ENCODE measurements around the gene CTDSPL2. TPM values are rescaled to one million over a fixed set of nuclear protein-coding genes. Genes with fewer than 3 reads are reported as not detected.

CTDSPL2 gene
- total and polyA plus RNA-seq, 4 donors = 7.8 to 43.9 (median 26.9) TPM

- Histone ChIP-seq H3K4me3 (ENCODE audit: low read length in 2 of 2) (no peak overlapping the region), H3K27ac (ENCODE audit: low read depth in 1 of 2, low read length in 2 of 2) (no peak overlapping the region), H3K9me3 (ENCODE audit: control insufficient read depth, low read length) (no peaks in the 10 kb centered on the region), H3K4me1 (ENCODE audit: control insufficient read depth in 1 of 2, insufficient read depth in 2 of 2, low read length in 2 of 2) (no peaks in the 10 kb centered on the region), H3K36me3 (ENCODE audit: control insufficient read depth in 1 of 2, insufficient read depth in 2 of 2, low read length in 1 of 2) (peaks cover 0 to 5% of the 10 kb centered on the region in 2 donors), H3K27me3 (ENCODE audit: control insufficient read depth in 1 of 2, insufficient read depth in 2 of 2, low read length in 1 of 2) (no peaks in the 10 kb centered on the region)
- 70 to 71% methylated on average over 3 of the region's 3 CpGs for WGBS, 2 donors
- intact Hi-C loops (cut with DNase I) = no loop called here
- DNase-seq = no peak
- no peak for ATAC-seq (ENCODE audit: low FRiP score)
Observed at GRCh38 chr15:44468709-44469385, 41.4 kb downstream of the CTDSPL2 start.

GRCh38 chr15:44471885-44472455 lies 44.5 kb downstream of the CTDSPL2 start:
- intact Hi-C loops (cut with DNase I) = no loop called here
- Histone ChIP-seq H3K4me3 (ENCODE audit: low read length in 2 of 2) (no peak overlapping the region), H3K36me3 (ENCODE audit: control insufficient read depth in 1 of 2, insufficient read depth in 2 of 2, low read length in 1 of 2) (no peaks in the 10 kb centered on the region), H3K27ac (ENCODE audit: low read depth in 1 of 2, low read length in 2 of 2) (no peak overlapping the region), H3K9me3 (ENCODE audit: control insufficient read depth, low read length) (no peaks in the 10 kb centered on the region), H3K27me3 (ENCODE audit: control insufficient read depth in 1 of 2, insufficient read depth in 2 of 2, low read length in 1 of 2) (no peaks in the 10 kb centered on the region), H3K4me1 (ENCODE audit: control insufficient read depth in 1 of 2, insufficient read depth in 2 of 2, low read length in 2 of 2) (no peaks in the 10 kb centered on the region)
- 97 to 98% methylated on average over 2 of the region's 2 CpGs for WGBS, 2 donors
- DNase-seq = no peak
- no peak for ATAC-seq (ENCODE audit: low FRiP score)

- Histone ChIP-seq H3K36me3 (ENCODE audit: control insufficient read depth in 1 of 2, insufficient read depth in 2 of 2, low read length in 1 of 2) (no peaks in the 10 kb centered on the region), H3K27ac (ENCODE audit: low read depth in 1 of 2, low read length in 2 of 2) (no peak overlapping the region), H3K27me3 (ENCODE audit: control insufficient read depth in 1 of 2, insufficient read depth in 2 of 2, low read length in 1 of 2) (no peaks in the 10 kb centered on the region), H3K4me1 (ENCODE audit: control insufficient read depth in 1 of 2, insufficient read depth in 2 of 2, low read length in 2 of 2) (no peaks in the 10 kb centered on the region), H3K9me3 (ENCODE audit: control insufficient read depth, low read length) (no peaks in the 10 kb centered on the region), H3K4me3 (ENCODE audit: low read length in 2 of 2) (no peak overlapping the region)
- ATAC-seq (ENCODE audit: low FRiP score) (no peak), DNase-seq (no peak)
- WGBS, 2 donors = 96 to 98% methylated on average over 2 of the region's 2 CpGs
- intact Hi-C loops (cut with DNase I) = no loop called here
Observed at GRCh38 chr15:44479343-44479742, 51.9 kb downstream of the CTDSPL2 start.

DNA sequence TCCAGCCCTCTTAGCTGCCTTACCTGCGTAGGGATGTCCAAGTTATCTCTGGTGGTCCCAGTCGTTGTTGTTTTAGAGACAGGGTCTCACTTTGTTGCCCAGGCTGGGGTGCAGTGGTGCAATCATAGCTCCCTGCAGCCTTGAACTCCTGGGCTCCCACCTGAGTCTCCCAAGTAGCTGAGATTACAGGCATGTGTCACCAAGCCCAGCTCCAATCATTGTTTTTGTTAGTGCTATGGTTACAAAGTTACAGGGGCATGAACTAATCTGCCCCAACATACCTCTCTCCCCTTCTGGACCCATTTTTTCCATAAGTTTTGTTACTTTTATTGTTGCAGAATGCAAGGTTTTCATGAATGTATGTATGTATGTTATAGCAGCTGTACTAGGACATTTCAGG lies 54.7 kb downstream of the CTDSPL2 start:
- no peaks in the 10 kb centered on the region for H3K9me3 ChIP-seq (ENCODE audit: control insufficient read depth, low read length)
- H3K4me1 ChIP-seq (ENCODE audit: control insufficient read depth in 1 of 2, insufficient read depth in 2 of 2, low read length in 2 of 2) = no peaks in the 10 kb centered on the region
- DNase-seq (no peak), ATAC-seq (ENCODE audit: low FRiP score) (no peak)
- intact Hi-C loops (cut with DNase I) = no loop called here
- no peaks in the 10 kb centered on the region for H3K27me3 ChIP-seq (ENCODE audit: control insufficient read depth in 1 of 2, insufficient read depth in 2 of 2, low read length in 1 of 2)
- 82 to 89% methylated on average over 2 of the region's 2 CpGs for WGBS, 2 donors
- H3K27ac ChIP-seq (ENCODE audit: low read depth in 1 of 2, low read length in 2 of 2) = no peak overlapping the region
- no peak overlapping the region for H3K4me3 ChIP-seq (ENCODE audit: low read length in 2 of 2)
- H3K36me3 ChIP-seq (ENCODE audit: control insufficient read depth in 1 of 2, insufficient read depth in 2 of 2, low read length in 1 of 2) = peaks cover 0 to 1% of the 10 kb centered on the region in 2 donors

DNA sequence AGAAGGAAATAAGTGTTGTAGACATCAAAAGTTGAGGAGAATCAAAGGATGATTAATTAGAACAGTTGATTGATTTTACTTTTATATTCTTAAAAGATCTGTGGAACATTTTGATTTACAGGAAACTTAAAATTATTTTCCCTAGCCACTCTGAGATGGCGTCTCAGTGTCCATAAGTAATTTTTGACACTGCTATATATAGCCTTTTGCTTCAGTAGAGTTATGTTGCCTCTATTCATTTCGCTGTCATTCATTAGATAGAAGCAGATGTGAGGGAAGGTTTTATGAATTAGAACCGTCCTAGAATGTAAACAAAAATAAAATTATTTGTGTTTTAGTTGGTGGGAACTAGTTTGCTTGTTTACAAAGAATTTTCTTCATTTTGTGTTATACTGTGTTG lies 58.5 kb downstream of the CTDSPL2 start:
- 51 to 62% methylated on average over 3 of the region's 3 CpGs for WGBS, 2 donors
- Histone ChIP-seq H3K27ac (ENCODE audit: low read depth in 1 of 2, low read length in 2 of 2) (no peak overlapping the region), H3K4me3 (ENCODE audit: low read length in 2 of 2) (no peak overlapping the region), H3K4me1 (ENCODE audit: control insufficient read depth in 1 of 2, insufficient read depth in 2 of 2, low read length in 2 of 2) (no peaks in the 10 kb centered on the region), H3K27me3 (ENCODE audit: control insufficient read depth in 1 of 2, insufficient read depth in 2 of 2, low read length in 1 of 2) (no peaks in the 10 kb centered on the region), H3K9me3 (ENCODE audit: control insufficient read depth, low read length) (no peaks in the 10 kb centered on the region), H3K36me3 (ENCODE audit: control insufficient read depth in 1 of 2, insufficient read depth in 2 of 2, low read length in 1 of 2) (peaks cover 1 to 3% of the 10 kb centered on the region in 2 donors)
- DNase-seq (no peak), ATAC-seq (ENCODE audit: low FRiP score) (no peak)
- intact Hi-C loops (cut with DNase I) = no loop called here

- H3K36me3 ChIP-seq (ENCODE audit: control insufficient read depth in 1 of 2, insufficient read depth in 2 of 2, low read length in 1 of 2) = peaks cover 1 to 3% of the 10 kb centered on the region in 2 donors
- no peak for ATAC-seq (ENCODE audit: low FRiP score)
- intact Hi-C loops (cut with DNase I) = no loop called here
Observed at GRCh38 chr15:44489464-44489863, 62.0 kb downstream of the CTDSPL2 start.

GRCh38 chr15:44490622-44491021 lies 63.2 kb downstream of the CTDSPL2 start:
- H3K4me1 ChIP-seq (ENCODE audit: control insufficient read depth in 1 of 2, insufficient read depth in 2 of 2, low read length in 2 of 2) = no peaks in the 10 kb centered on the region
- ATAC-seq (ENCODE audit: low FRiP score) (no peak), DNase-seq (no peak)
- no peaks in the 10 kb centered on the region for H3K9me3 ChIP-seq (ENCODE audit: control insufficient read depth, low read length)
- no peaks in the 10 kb centered on the region for H3K27me3 ChIP-seq (ENCODE audit: control insufficient read depth in 1 of 2, insufficient read depth in 2 of 2, low read length in 1 of 2)
- peaks cover 1 to 3% of the 10 kb centered on the region in 2 donors for H3K36me3 ChIP-seq (ENCODE audit: control insufficient read depth in 1 of 2, insufficient read depth in 2 of 2, low read length in 1 of 2)
- WGBS, 2 donors = 78 to 84% methylated on average over 3 of the region's 3 CpGs
- no peak overlapping the region for H3K4me3 ChIP-seq (ENCODE audit: low read length in 2 of 2)
- no peak overlapping the region for H3K27ac ChIP-seq (ENCODE audit: low read depth in 1 of 2, low read length in 2 of 2)
- intact Hi-C loops (cut with DNase I) = no loop called here

More at GRCh38 chr15:44489464-44489863, 62.0 kb downstream of the CTDSPL2 start:
- no peaks in the 10 kb centered on the region for H3K27me3 ChIP-seq (ENCODE audit: control insufficient read depth in 1 of 2, insufficient read depth in 2 of 2, low read length in 1 of 2)
- 63% methylated on average over 1 of the region's 1 CpG for WGBS, 2 donors
- no peak overlapping the region for H3K4me3 ChIP-seq (ENCODE audit: low read length in 2 of 2)
- no peaks in the 10 kb centered on the region for H3K9me3 ChIP-seq (ENCODE audit: control insufficient read depth, low read length)
- H3K27ac ChIP-seq (ENCODE audit: low read depth in 1 of 2, low read length in 2 of 2) = no peak overlapping the region
- no peaks in the 10 kb centered on the region for H3K4me1 ChIP-seq (ENCODE audit: control insufficient read depth in 1 of 2, insufficient read depth in 2 of 2, low read length in 2 of 2)
- no peak for DNase-seq

DNA sequence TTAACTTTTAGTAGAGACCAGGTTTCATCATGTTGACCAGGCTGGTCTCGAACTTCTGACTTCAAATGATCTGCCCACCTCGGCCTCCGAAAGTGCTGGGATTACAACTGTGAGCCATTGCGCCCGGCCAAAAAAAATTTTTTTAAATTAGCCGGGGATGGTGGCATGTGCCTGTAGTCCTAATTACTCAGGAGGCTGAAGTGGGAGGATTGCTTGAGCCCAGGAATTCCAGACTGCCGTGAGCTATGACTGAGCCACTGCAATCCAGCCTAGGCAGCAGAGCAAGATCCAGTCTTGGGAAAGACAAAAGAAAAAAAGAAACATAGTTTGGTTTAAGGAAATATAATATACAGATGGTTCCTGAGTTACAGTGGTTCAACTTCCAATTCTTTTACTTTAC lies 64.6 kb downstream of the CTDSPL2 start:
- Histone ChIP-seq H3K4me1 (ENCODE audit: control insufficient read depth in 1 of 2, insufficient read depth in 2 of 2, low read length in 2 of 2) (no peaks in the 10 kb centered on the region), H3K27ac (ENCODE audit: low read depth in 1 of 2, low read length in 2 of 2) (no peak overlapping the region), H3K4me3 (ENCODE audit: low read length in 2 of 2) (no peak overlapping the region), H3K36me3 (ENCODE audit: control insufficient read depth in 1 of 2, insufficient read depth in 2 of 2, low read length in 1 of 2) (peaks cover 3% of the 10 kb centered on the region in 2 donors), H3K9me3 (ENCODE audit: control insufficient read depth, low read length) (no peaks in the 10 kb centered on the region), H3K27me3 (ENCODE audit: control insufficient read depth in 1 of 2, insufficient read depth in 2 of 2, low read length in 1 of 2) (no peaks in the 10 kb centered on the region)
- DNase-seq = peak in 1 of 2 donors; percentile 13
- ATAC-seq (ENCODE audit: low FRiP score) = no peak
- intact Hi-C loops (cut with DNase I) = no loop called here
- 91% methylated on average over 7 of the region's 7 CpGs for WGBS, 2 donors

GRCh38 chr15:44492672-44493071 lies 65.2 kb downstream of the CTDSPL2 start:
- 74 to 77% methylated on average over 3 of the region's 3 CpGs for WGBS, 2 donors
- no peak overlapping the region for H3K27ac ChIP-seq (ENCODE audit: low read depth in 1 of 2, low read length in 2 of 2)
- no peaks in the 10 kb centered on the region for H3K4me1 ChIP-seq (ENCODE audit: control insufficient read depth in 1 of 2, insufficient read depth in 2 of 2, low read length in 2 of 2)
- intact Hi-C loops (cut with DNase I) = no loop called here
- H3K9me3 ChIP-seq (ENCODE audit: control insufficient read depth, low read length) = no peaks in the 10 kb centered on the region
- peaks cover 0 to 3% of the 10 kb centered on the region in 2 donors for H3K36me3 ChIP-seq (ENCODE audit: control insufficient read depth in 1 of 2, insufficient read depth in 2 of 2, low read length in 1 of 2)
- no peaks in the 10 kb centered on the region for H3K27me3 ChIP-seq (ENCODE audit: control insufficient read depth in 1 of 2, insufficient read depth in 2 of 2, low read length in 1 of 2)
- H3K4me3 ChIP-seq (ENCODE audit: low read length in 2 of 2) = no peak overlapping the region
- DNase-seq (no peak), ATAC-seq (ENCODE audit: low FRiP score) (no peak)
